GM18505 (cell line): ENCODE data around the gene OR2AG1.
A peak's percentile ranks its signal among the peaks of the same experiment; 100 is the strongest.
"Not testable (repeated sequence)": the region's sequence is repeated elsewhere in the genome, so short reads cannot be mapped to it uniquely, and the experiment has no call there.

Experiments
- ATAC-seq: cut with Tn5 transposase; IDR thresholded peaks from one replicate; pipeline ENCODE4 v1.9.1; 2021; ENCODE audit not compliant: unreplicated experiment
- POLR2A ChIP-seq: IDR thresholded peaks from 4 replicates; pipeline ENCODE4 v1.6.1; 2011; ENCODE audit warnings: borderline replicate concordance; ENCODE audit not compliant: insufficient read depth, insufficient read length; ENCODE audit errors: extremely low read depth

Gene OR2AG1

DNA sequence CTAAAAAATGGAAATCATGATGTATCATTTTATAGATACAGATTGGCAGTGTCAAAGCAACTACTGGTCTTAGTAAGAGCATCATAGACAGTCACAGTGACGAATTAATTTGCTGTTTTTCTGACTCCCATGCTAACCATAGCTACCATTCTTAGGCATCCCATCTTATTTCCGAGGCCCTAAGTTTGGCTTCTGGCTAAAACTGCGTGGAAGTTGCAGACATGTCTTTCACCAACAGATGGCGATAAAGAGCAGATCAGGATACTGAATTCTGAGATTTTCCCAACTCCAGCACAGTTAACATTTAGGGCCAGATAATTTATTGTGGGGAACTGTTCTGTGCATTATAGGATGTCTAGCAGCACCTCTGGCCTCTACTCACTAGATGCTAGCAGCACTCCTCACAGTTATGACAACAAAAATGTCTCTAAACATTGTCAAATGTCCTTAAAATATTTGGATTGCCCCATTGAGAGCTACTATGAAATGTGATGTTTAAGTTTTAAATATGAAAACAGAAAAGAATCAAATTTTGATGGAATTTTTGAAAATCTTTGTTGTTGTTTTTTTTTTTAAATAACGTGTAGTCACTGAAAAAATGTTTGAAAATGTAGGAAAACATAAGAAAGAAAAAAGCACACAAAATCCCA, 27.4 kb upstream of the OR2AG1 start:
- no peak for ATAC-seq
- no peak for TF ChIP-seq POLR2A

GRCh38 chr11:6755953-6756347, 26.9 kb upstream of the OR2AG1 start:
- TF ChIP-seq POLR2A: no peak
- ATAC-seq: no peak

GRCh38 chr11:6757373-6757967, 25.4 kb upstream of the OR2AG1 start:
- no peak for ATAC-seq
- no peak for TF ChIP-seq POLR2A

- ATAC-seq: peak; percentile 93
- TF ChIP-seq POLR2A: no peak
Observed at GRCh38 chr11:6771926-6772893, 10.6 kb upstream of the OR2AG1 start, which contains the start of gene OR2AG2. Gene OR2AG2 (minus strand): TSS chr11:6771976. CDS start chr11:6768957, 3,019 bp downstream.

DNA sequence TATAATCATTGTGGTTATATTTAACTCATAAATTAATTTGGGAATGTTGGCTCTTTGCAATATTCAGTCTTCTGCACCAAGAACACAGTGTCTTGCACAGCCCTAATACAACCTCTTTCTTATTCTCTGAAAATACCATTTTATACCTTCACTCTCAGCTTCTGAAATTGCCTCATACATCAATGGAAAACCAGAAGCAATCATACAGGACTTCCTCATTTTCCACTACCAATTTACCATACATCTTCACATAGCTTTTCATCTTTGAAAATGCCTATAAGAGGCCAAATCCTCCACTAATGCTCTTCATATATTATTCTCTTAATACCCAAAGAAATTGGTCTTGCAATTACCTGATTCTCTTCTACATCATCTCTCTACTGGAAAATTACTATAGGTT, 4.3 kb upstream of the OR2AG1 start:
- ATAC-seq: no peak
- no peak for TF ChIP-seq POLR2A

DNA sequence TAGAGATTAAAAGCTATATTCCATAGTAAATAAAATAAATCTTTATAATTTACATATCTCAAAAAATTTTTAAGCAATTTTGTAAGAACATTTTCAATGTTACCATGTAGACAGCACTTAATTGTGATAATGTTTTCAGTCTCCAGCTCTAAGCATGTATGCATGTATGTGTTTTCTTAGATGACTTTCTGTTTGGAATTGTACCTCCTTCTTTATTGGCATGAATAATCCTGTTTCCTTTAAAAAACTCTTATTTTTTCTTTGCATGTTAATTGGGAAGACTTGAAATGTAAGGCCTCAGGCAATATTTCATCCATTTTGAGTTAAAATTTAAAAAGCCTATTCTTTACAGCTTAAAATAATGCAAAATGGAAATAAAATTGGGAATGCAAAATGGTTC, 2.0 kb upstream of the OR2AG1 start:
- no peak for ATAC-seq

GRCh38 chr11:6790546-6790945, 7.7 kb downstream of the OR2AG1 start:
- no peak for ATAC-seq
- no peak for TF ChIP-seq POLR2A

More for the DNA sequence above, 2.0 kb upstream of the OR2AG1 start:
- no peak for TF ChIP-seq POLR2A

DNA sequence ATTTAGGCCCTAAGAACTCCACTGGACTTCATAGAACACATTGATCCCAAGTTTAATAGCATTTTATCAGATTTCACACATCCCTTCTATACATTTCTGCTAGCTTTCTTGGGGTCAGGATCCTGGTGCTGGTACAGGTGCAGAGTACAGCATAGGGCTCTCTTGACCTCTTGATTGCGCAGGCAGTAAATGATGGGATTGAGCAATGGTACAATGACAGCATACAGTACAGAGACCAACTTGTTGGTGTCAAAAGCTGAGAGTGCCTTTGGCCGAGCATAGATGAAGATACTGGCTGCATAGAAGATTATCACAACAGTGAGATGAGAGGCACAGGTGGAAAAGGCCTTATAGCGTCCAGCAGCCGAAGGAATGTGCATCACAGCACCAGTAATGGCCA, 11.8 kb downstream of the OR2AG1 start:
- no peak for ATAC-seq
- no peak for TF ChIP-seq POLR2A

DNA sequence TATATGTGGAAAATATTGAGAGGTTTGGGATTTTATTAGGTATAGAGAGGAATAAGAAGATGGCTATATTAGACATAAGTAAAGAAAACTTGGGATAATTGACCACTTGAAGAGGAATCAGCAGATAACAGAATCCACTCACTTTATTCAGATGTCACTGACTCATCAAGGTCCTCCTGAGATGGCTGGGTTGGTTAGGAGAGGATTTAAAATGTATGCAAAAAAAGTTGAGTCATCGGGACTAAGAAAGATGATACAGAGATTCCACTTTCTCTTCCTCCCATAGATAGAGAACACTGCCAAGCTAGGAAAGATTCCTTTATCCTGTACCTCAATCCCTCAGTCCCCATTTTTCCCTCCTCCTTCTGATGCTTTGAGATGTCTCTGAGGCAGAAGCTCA, 16.6 kb downstream of the OR2AG1 start, which contains the start of gene OR6A2:
Gene OR6A2, minus strand, starts transcription at position 288 of the 400 bp plus-strand sequence. CDS start 3,981 bp downstream, outside the sequence.
- no peak for ATAC-seq
- TF ChIP-seq POLR2A: no peak

DNA sequence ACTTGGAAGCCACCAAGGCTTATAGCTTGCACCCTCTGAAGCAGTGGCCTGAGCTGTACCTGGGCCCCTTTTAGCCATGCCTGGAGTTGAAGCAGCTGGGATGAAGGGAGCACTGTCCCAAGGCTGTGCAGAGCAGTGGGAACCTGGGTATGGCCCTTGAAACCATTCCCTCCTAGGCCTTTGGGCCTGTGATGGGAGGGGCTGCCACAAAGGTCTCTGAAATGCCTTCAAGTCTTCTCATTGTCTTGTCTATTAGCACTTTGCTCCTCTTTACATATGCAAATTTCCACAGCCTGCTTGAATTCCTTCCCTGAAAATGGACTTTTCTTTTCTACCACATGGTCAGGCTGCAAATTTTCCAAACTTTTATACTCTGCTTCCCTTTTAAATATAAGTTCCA, 18.3 kb downstream of the OR2AG1 start:
- ATAC-seq: not testable (repeated sequence)

- no peak for TF ChIP-seq POLR2A
- peak; percentile 90 for ATAC-seq
Observed at GRCh38 chr11:6812390-6813005, 29.7 kb downstream of the OR2AG1 start.

DNA sequence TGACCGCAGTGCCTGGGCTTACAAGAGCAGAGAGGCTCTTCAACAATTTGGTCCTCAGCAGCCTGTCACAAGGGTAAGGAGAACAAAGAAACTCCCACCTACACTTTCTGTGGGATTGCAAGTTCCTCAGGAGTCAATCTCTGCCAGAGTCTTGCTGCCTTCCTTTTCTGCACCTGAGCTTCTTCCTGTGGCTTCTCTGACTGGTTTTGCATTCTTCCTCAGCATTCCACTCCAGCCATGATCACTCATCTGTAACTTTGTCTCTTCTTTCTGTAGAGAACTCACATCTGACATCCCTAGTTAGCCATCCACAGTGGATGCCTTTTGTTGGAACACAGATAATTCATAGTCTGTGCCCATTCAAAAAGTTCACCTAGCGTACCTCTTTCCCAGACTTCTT, 30.8 kb downstream of the OR2AG1 start:
- TF ChIP-seq POLR2A: no peak
- no peak for ATAC-seq

DNA sequence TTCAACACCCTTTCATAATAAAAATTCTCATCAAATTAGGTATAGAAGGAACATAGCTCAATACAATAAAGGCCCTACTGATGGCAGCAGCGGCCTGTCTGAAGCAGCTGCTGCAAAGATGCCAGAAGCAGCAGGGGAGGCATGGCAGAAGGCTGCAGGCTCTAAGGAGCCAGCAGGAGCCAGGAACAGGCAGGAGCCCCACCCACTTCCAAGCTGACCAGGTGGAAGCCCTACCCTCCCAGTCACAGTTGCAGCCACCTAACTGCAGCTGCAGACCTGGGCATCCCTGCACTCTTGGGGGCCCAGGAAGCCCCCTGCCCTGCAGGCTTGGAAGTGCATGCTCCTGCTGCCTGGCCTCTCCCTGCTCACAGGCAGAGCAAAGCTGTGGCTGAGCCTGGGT, 34.9 kb downstream of the OR2AG1 start:
- TF ChIP-seq POLR2A: no peak
- ATAC-seq: no peak
